Activated naive CD8-positive, alpha-beta T cell (primary cell): ENCODE results near the gene ACOXL.

ENCODE experiments used
- H3K27ac Mint-ChIP-seq: one replicate; pipeline ENCODE4 v1.8.0; 2021; ENCODE audit warnings: mixed read lengths
- H3K27me3 Mint-ChIP-seq: one replicate; pipeline ENCODE4 v1.8.0; 2021; ENCODE audit warnings: mixed read lengths
- H3K36me3 Mint-ChIP-seq: one replicate; pipeline ENCODE4 v1.8.0; 2021; ENCODE audit warnings: mixed read lengths
- H3K4me1 Mint-ChIP-seq: one replicate; pipeline ENCODE4 v1.8.0; 2021; ENCODE audit warnings: low read depth, mixed read lengths
- H3K4me3 Mint-ChIP-seq: one replicate; pipeline ENCODE4 v1.8.0; 2021; ENCODE audit warnings: mild to moderate bottlenecking, mixed read lengths
- H3K9me3 Mint-ChIP-seq: one replicate; pipeline ENCODE4 v1.8.0; 2021; ENCODE audit warnings: low read depth, mixed read lengths

ACOXL gene

DNA sequence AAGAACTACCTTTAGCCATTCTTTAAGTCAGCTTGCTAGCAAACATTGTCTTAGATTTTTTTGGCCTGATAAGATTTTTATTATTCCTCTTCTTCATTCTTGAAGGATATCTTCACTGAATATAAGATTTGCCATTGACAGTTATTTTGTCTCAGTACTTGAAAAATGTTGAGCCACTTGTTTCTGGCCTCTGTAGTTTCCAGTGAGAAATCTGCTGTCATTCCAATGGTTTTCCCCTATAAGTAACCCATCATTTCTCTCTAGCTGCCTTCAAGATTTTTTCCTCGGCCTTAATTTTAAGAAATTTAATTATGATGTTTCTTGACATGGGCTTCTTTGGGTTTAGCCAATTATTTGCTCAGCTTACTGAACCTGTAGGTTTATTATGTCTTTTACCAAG is 32.6 kb downstream of the ACOXL start:
- Mint-ChIP-seq H3K27ac (no peak overlapping the region), H3K4me1 (no peaks in the 10 kb centered on the region), H3K27me3 (peaks cover 9% of the 10 kb centered on the region), H3K36me3 (no peaks in the 10 kb centered on the region), H3K4me3 (no peak overlapping the region), H3K9me3 (peaks cover 4% of the 10 kb centered on the region)

DNA sequence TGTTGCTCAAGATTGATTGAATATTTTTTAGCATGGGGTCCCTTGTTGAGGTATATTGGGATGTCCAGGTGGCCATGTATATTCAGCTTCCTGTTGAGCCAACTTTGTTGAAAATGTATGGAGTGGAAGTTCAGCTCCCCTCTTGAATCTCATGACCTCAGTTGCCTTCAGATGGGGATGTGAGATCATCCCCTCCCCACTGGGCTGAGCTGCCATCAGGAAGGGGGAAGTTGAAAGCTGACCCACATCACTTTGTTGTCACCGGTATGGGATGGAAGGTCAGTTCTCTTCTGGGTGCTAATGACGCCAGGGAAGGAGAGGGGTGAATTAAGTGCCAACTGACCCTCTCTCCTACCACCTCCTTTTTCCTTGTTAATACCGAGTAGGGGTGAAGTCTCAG is 33.9 kb downstream of the ACOXL start:
- peaks cover 5% of the 10 kb centered on the region for H3K27me3 Mint-ChIP-seq
- no peaks in the 10 kb centered on the region for H3K9me3 Mint-ChIP-seq
- no peak overlapping the region for H3K27ac Mint-ChIP-seq
- no peaks in the 10 kb centered on the region for H3K4me1 Mint-ChIP-seq
- no peaks in the 10 kb centered on the region for H3K36me3 Mint-ChIP-seq
- no peak overlapping the region for H3K4me3 Mint-ChIP-seq

DNA sequence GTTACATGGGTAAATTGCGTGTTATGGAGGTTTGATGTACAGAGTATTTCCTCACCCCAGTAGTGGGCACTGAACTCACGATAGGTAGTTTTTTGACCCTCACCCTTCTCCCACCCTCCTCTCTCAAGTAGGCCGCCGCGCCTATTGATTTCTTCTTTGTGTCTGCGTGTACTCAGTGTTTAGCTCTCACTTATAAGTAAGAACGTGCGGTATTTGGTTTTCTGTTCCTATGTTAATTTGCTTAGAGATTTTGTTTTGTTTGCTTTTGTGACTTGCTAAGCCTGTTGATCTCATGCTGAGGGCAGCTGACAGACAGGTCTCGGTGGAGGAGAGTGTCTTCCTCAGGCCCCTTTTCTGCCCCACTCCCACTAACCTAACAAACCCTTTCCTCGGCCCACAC is 36.2 kb downstream of the ACOXL start:
- no peak overlapping the region for H3K4me3 Mint-ChIP-seq
- H3K27me3 Mint-ChIP-seq, result peaks cover 2% of the 10 kb centered on the region
- no peaks in the 10 kb centered on the region for H3K36me3 Mint-ChIP-seq
- no peaks in the 10 kb centered on the region for H3K4me1 Mint-ChIP-seq
- H3K9me3 Mint-ChIP-seq, result no peaks in the 10 kb centered on the region
- no peak overlapping the region for H3K27ac Mint-ChIP-seq

DNA sequence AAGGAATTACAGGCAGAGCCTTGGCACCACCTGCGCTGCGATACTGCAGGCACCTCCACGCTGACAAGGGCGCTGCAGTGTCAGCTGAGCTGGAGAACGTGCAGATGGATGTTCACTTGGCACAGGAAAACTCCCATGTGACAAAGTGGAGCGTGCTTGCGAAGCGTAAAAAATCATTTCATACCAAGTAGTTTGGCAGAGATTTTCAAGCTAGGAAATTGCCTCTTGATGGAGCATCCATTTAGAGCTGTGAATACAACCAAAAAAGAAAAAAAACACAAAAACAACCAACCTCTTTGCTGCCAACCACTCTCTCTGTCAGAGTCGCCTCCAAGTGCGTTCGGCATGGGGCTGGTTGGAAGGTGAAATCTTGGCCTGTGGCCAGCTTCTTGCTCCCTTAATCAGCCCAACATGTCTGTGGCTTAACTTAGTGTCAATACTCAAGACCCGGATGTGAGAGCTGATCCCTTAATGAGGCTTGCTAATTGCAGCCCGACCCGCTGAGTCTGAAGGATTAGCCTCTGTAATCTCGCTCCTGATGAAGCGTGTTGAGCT is 38.1 kb downstream of the ACOXL start:
- Mint-ChIP-seq H3K27me3 (peaks cover 4% of the 10 kb centered on the region), H3K4me3 (no peak overlapping the region), H3K27ac (no peak overlapping the region), H3K4me1 (no peaks in the 10 kb centered on the region), H3K9me3 (no peaks in the 10 kb centered on the region), H3K36me3 (no peaks in the 10 kb centered on the region)

DNA sequence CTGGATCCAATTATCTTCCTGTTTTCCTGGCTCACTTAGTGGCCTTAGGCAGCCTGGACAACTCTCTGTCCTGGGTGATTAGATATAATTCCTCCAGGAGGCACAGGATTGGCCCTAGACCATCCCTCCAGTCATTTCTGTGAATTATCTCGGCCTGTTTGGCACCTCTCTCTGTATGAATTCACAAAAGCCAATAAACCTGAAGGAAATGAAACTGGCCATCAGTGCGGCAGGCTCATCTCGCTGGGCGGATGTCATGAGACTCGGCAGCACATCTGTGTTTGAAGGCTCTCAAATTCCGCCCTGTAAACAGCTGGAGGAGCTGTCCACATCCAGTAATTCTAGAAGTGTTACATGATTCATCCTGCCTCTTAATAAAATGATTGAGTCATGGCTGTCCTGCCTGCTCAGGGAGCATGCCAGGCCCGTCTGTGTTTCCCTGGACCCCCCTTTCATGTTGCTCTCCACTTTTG is 38.6 kb downstream of the ACOXL start:
- Mint-ChIP-seq H3K27me3 (peaks cover 4% of the 10 kb centered on the region), H3K27ac (no peak overlapping the region), H3K4me1 (no peaks in the 10 kb centered on the region), H3K9me3 (no peaks in the 10 kb centered on the region), H3K4me3 (no peak overlapping the region), H3K36me3 (no peaks in the 10 kb centered on the region)

DNA sequence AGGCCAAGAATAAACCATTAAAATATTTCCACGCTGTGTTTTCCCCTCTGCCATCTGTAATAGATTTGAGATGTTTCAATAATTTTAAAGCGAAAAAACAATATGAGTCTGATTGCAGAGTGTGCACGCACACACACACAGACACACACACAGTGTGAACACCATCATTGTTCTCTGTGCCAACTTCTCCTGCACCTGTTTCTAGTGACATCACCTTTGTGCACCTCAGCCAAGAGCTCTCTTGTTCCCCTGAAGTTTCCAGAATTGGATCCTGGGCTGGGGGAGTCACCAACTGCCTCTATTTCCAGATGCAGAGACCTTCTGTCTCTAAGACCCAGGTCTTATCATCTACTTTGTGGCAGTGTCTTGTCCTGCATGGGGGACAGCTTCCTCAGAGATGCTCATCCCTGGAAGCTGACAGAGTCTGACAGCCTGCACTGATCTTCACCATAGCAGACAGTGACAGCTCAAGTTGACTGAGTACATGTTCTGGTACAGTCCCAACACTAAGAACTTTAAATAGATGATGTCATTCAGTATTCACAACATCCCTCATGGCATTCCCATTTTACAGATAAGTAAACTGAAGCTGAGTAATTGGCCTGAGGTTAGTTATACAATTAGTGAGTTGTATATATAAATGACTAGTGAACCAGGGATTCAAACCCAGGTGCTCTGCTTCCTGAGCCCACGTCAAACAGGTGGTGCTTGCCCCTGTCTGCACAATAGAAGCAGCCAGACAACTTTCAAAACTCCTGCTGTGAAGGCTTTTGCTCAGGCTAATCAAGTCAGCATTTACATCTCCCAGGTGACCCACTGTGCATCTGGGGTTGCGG is 39.4 kb downstream of the ACOXL start:
- Mint-ChIP-seq H3K4me1 (no peaks in the 10 kb centered on the region), H3K27ac (no peak overlapping the region), H3K4me3 (no peak overlapping the region), H3K27me3 (peaks cover 4% of the 10 kb centered on the region), H3K36me3 (no peaks in the 10 kb centered on the region), H3K9me3 (no peaks in the 10 kb centered on the region)

DNA sequence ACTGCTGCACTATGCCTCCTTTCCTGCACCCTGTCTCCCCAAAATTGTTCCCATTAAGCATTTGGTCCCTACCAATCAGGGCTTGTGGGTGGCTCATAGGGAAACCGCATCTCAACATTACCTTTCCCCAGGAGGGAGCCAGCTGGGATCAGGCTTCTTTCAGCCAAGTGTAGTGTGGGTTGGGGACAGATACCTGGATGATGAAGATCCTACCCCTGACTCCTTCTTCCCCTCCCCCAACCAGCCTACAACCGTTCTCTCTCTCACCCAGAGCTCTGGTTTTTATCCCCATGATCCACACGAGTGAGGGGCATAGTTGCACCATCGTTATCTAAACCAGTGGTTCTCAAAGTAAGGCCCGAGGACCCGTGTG is 40.0 kb downstream of the ACOXL start:
- H3K4me3 Mint-ChIP-seq, result no peak overlapping the region
- peaks cover 4% of the 10 kb centered on the region for H3K27me3 Mint-ChIP-seq
- H3K9me3 Mint-ChIP-seq, result no peaks in the 10 kb centered on the region
- H3K36me3 Mint-ChIP-seq, result no peaks in the 10 kb centered on the region
- H3K4me1 Mint-ChIP-seq, result no peaks in the 10 kb centered on the region
- no peak overlapping the region for H3K27ac Mint-ChIP-seq

DNA sequence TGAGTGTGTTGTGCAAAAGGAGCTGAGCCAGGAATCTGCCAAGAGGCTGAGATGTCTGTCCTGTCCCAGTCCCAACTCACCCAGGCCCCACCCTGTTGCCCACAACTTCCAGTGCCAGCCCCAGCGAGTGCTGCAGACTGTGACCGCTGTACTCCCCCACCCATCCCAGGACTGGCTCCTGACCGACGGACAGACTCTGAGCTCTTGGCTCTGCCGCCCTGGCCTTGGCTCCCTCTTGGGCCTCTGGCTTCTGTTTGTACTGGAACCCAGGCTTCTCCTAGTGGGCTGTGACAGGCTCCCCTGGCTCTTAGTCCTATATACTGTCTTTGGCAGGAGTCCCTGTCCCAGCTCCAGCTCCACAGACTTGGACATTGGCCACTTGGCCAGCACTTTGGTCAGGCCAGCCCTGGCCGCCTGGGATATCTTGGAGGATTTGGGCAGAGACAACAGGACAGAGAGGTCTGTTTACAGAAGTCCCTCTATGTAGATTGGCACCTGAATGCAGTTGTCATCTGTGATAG is 41.1 kb downstream of the ACOXL start:
- H3K27ac Mint-ChIP-seq, result no peak overlapping the region
- no peak overlapping the region for H3K4me3 Mint-ChIP-seq
- H3K4me1 Mint-ChIP-seq, result no peaks in the 10 kb centered on the region
- no peaks in the 10 kb centered on the region for H3K36me3 Mint-ChIP-seq
- H3K9me3 Mint-ChIP-seq, result no peaks in the 10 kb centered on the region
- peaks cover 6% of the 10 kb centered on the region for H3K27me3 Mint-ChIP-seq

DNA sequence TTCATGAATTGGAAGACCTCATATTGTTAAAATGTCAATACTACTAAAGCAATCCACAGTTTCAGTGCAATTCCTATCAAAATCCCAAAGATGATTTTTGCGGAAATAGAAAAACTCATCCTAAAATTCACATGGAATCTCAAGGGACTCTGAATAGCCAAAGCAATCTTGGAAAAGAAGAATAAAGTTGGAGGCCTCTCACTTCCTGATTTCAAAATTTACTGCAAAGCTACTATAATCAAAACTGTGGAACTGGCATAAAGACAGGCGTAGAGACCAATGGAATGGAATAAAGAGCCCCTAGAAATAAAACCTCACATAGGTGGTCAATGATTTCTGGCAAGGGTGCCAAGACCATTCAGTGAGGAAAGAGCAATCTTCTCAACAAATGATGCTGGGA is 42.3 kb downstream of the ACOXL start:
- Mint-ChIP-seq H3K27ac (no peak overlapping the region), H3K9me3 (no peaks in the 10 kb centered on the region), H3K4me1 (no peaks in the 10 kb centered on the region), H3K27me3 (peaks cover 6% of the 10 kb centered on the region), H3K36me3 (no peaks in the 10 kb centered on the region), H3K4me3 (no peak overlapping the region)

DNA sequence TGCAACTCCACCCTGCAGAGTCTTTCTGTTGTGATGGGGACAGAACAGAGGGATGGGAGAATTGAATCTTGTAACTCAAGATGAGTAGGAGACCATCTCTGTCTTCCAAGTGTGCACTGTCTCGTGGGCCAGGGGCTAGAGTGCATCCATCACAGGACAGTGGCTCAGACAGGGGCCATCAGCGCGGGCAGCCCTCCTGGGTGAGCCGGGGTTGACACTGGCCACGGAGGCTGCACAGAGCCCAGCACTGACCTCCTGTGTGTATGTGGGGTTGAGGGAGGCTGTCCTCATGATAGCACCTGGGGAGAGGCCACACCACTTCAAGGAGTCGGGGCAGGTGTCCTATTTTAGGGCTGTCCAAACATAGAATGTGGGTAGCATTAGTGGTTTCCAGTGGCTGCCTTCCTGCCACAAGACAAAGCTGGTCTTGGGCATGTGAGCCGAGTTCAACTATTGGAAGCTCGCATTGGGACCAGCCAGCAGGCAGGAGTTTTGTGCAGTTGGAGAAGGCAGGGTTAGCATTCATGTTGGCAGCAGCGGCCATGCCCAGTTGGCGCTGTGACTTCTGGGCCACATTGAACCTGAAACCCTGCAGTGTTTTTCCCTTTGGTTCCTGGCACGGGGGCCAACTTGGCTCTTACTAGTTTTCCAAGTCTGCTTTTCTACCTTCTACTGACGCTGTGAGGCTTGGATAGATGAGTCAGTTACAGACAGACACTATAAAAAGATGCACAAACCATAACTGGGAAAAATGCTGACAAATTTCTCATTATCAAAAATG is 45.3 kb downstream of the ACOXL start:
- Mint-ChIP-seq H3K27me3 (peaks cover 9% of the 10 kb centered on the region), H3K9me3 (no peaks in the 10 kb centered on the region), H3K36me3 (no peaks in the 10 kb centered on the region)

DNA sequence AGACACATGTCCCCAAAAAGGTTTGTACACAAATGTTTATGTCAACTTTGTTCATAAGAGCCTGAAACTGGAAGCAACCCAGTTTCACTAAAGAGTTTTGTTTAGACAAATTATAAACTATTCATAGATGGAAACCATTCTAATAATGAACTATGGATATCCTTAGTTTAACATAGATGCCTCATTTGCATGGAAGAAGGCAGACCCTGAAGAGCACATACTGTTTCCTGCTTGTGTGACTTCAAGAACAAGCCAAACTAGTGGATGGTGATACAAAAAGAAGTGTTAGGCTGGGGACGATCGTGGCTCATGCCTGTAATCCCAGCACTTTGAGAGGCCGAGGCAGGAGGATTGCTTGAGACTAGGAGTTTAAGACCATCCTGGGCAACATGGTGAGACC is 48.1 kb downstream of the ACOXL start:
- Mint-ChIP-seq H3K27me3 (peaks cover 8% of the 10 kb centered on the region), H3K27ac (no peak overlapping the region), H3K4me3 (no peak overlapping the region), H3K9me3 (peaks cover 1% of the 10 kb centered on the region), H3K36me3 (no peaks in the 10 kb centered on the region), H3K4me1 (no peaks in the 10 kb centered on the region)

More for the DNA sequence above, 45.3 kb downstream of the ACOXL start:
- H3K4me1 Mint-ChIP-seq, result no peaks in the 10 kb centered on the region
- H3K27ac Mint-ChIP-seq, result no peak overlapping the region
- H3K4me3 Mint-ChIP-seq, result no peak overlapping the region

DNA sequence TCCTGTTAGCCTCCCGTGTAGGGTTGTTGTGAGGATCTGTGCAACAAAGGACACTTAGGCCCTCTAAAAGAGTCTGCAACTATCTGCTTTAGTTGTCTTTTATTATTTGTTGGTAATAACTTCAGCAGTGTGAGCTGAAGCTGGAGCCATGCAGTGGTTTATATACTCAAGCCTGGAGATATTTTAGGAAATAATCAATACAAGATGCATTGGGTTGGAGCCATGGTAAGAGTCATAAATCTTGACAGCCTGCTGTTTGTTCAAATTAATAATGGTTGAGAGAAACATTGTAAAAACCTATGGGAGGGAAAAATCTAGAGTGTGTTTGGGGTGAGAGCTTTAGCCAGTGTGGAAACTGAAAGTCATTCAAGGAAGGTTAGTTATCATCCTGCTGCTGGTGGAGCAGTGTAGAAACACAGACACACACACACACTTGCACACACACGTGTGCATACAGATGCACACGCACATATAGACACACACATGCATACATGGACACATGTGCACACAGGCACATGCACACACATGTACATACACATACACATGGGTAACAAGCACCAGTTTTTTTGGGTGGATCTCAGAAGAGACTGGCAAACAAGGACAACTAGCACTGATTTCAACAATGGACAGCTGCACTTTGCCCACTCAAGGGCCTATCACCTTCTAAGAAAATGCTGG is 51.0 kb downstream of the ACOXL start:
- H3K27me3 Mint-ChIP-seq, result peaks cover 20% of the 10 kb centered on the region
- peaks cover 2% of the 10 kb centered on the region for H3K36me3 Mint-ChIP-seq
- H3K9me3 Mint-ChIP-seq, result peaks cover 4% of the 10 kb centered on the region

DNA sequence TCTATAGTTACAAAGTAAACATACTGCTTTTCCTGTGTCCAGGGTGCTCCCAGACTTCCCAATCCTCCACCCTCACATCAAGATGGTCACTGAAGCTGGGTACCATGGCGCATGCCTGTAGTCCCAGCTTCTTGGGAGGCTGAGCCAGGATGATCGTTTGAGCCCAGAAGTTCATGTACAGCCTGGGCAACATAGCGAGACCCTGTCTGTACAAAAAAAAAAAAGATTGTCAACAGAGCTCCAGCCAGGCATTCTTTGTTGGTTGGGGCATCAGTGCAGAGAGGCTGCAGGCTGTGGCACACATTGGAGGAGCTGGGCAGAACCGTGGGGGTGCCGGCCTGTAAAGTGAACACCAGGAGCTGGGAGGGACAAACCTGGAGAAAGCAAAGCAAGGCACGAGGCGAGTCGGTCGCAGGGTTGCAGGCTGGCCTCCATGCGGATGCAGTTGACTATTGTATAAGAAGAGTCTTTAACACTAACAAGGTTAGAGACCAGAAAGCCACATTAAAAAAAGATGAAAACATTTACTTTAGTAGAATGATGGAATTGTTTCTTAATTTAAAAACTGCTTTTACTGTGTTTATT is 51.8 kb downstream of the ACOXL start:
- no peaks in the 10 kb centered on the region for H3K4me1 Mint-ChIP-seq
- H3K4me3 Mint-ChIP-seq, result no peak overlapping the region
- H3K36me3 Mint-ChIP-seq, result peaks cover 2% of the 10 kb centered on the region
- peaks cover 17% of the 10 kb centered on the region for H3K27me3 Mint-ChIP-seq
- no peak overlapping the region for H3K27ac Mint-ChIP-seq
- peaks cover 4% of the 10 kb centered on the region for H3K9me3 Mint-ChIP-seq

More for the DNA sequence above, 51.0 kb downstream of the ACOXL start:
- no peak overlapping the region for H3K27ac Mint-ChIP-seq
- H3K4me3 Mint-ChIP-seq, result no peak overlapping the region
- no peaks in the 10 kb centered on the region for H3K4me1 Mint-ChIP-seq

DNA sequence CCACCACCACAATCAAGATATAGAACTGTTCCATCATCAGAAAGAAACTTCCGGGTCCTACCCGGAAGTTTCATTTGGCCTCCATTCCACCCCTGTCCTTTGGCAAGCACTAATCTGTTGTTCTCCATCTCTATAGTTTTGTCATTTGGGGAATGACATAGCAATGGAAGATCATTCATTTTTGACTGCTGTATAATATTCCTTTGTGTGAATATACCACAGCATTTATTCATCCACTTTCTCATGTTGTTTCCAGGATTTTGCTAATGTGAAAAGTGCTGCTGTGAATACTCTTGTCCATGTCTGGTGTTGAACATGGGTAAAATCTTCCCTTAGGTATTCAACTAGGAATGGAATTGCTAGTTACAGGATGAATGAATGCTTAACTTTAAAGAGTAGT is 53.1 kb downstream of the ACOXL start:
- Mint-ChIP-seq H3K36me3 (peaks cover 2% of the 10 kb centered on the region), H3K4me1 (no peaks in the 10 kb centered on the region), H3K4me3 (no peak overlapping the region), H3K27me3 (peaks cover 17% of the 10 kb centered on the region), H3K9me3 (peaks cover 4% of the 10 kb centered on the region), H3K27ac (no peak overlapping the region)
